ENCODE results near the gene DDX23.
A peak's percentile ranks its signal among the peaks of the same experiment; 100 is the strongest.

Gene DDX23

GRCh38 chr12:48828841-48829575, 23.0 kb downstream of the DDX23 start:
- TF ChIP-seq POLR2A (IDR thresholded peaks at IDR 0.05; ENCODE audit: low read depth, low read length) (no peak), POLR2AphosphoS5 (IDR thresholded peaks at IDR 0.05; ENCODE audit: low read depth, low read length) (no peak), TAF1 (IDR thresholded peaks at IDR 0.05; ENCODE audit: borderline replicate concordance, low read depth, low read length) (no peak)
- DNase-seq (ENCODE audit: insufficient read length) (no peak), FAIRE-seq (no peak)

- no peak for FAIRE-seq
- TF ChIP-seq TAF1 (IDR thresholded peaks at IDR 0.05; ENCODE audit: borderline replicate concordance, low read depth, low read length): no peak
- TF ChIP-seq POLR2A (IDR thresholded peaks at IDR 0.05; ENCODE audit: low read depth, low read length): no peak
- TF ChIP-seq POLR2AphosphoS5 (IDR thresholded peaks at IDR 0.05; ENCODE audit: low read depth, low read length): no peak
- DNase-seq (ENCODE audit: insufficient read length): no peak
Observed at GRCh38 chr12:48828293-48828692, 23.7 kb downstream of the DDX23 start.

GRCh38 chr12:48827513-48828096, 24.4 kb downstream of the DDX23 start:
- no peak for TF ChIP-seq TAF1 (IDR thresholded peaks at IDR 0.05; ENCODE audit: borderline replicate concordance, low read depth, low read length)
- TF ChIP-seq POLR2A (IDR thresholded peaks at IDR 0.05; ENCODE audit: low read depth, low read length): no peak
- TF ChIP-seq POLR2AphosphoS5 (IDR thresholded peaks at IDR 0.05; ENCODE audit: low read depth, low read length): no peak
- no peak for DNase-seq (ENCODE audit: insufficient read length)
- FAIRE-seq: no peak

GRCh38 chr12:48827026-48827425, 24.9 kb downstream of the DDX23 start:
- DNase-seq (ENCODE audit: insufficient read length) (no peak), FAIRE-seq (no peak)
- no peak for TF ChIP-seq POLR2AphosphoS5 (IDR thresholded peaks at IDR 0.05; ENCODE audit: low read depth, low read length)
- no peak for TF ChIP-seq TAF1 (IDR thresholded peaks at IDR 0.05; ENCODE audit: borderline replicate concordance, low read depth, low read length)
- no peak for TF ChIP-seq POLR2A (IDR thresholded peaks at IDR 0.05; ENCODE audit: low read depth, low read length)

DNA sequence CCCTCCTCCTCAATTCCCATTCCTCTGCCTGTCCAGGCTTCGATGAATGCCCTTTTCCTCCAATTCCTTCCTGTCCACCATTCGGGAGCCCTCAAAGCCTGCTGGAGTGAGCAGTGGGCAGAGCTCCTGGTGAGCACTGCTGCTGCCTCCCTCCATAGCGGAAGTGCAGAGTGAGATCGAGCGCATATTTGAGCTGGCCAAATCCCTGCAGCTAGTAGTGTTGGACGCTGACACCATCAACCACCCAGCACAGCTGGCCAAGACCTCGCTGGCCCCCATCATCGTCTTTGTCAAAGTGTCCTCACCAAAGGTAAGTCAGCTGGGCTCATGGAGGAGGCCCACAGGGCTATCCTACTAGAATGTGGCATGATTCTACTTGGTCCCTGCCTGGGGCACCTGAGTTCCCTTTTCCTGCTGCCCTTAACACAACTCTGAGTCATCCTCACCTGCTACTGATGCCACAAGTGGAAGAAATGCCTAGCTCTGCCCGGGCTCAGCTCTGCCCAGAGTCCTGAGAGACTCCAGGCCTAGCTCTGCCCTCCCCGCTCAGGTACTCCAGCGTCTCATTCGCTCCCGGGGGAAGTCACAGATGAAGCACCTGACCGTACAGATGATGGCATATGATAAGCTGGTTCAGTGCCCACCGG, 25.6 kb downstream of the DDX23 start:
- FAIRE-seq (no peak), DNase-seq (ENCODE audit: insufficient read length) (no peak)
- TF ChIP-seq POLR2A (IDR thresholded peaks at IDR 0.05; ENCODE audit: low read depth, low read length) (no peak), TAF1 (IDR thresholded peaks at IDR 0.05; ENCODE audit: borderline replicate concordance, low read depth, low read length) (no peak), POLR2AphosphoS5 (IDR thresholded peaks at IDR 0.05; ENCODE audit: low read depth, low read length) (no peak)

GRCh38 chr12:48824905-48825304, 27.1 kb downstream of the DDX23 start:
- FAIRE-seq: no peak
- no peak for TF ChIP-seq POLR2AphosphoS5 (IDR thresholded peaks at IDR 0.05; ENCODE audit: low read depth, low read length)
- DNase-seq (ENCODE audit: insufficient read length): no peak

DNA sequence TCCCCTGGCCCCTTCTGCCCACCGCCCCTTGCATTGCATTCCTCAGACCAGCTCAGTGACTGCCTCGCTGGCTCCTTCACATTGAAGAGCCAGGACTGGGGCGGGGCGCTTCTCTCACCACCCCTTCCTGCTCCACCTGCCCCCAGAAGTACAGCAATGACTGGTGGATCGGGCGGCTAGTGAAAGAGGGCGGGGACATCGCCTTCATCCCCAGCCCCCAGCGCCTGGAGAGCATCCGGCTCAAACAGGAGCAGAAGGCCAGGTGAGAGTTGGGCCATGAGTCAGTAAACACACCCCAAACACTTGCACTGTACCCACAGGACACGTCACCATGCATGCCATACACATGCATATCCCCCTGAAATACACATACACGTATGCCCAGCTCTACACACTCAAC, 27.9 kb downstream of the DDX23 start:
- FAIRE-seq (no peak), DNase-seq (ENCODE audit: insufficient read length) (peak; percentile 38)
- no peak for TF ChIP-seq POLR2AphosphoS5 (IDR thresholded peaks at IDR 0.05; ENCODE audit: low read depth, low read length)
- no peak for TF ChIP-seq POLR2A (IDR thresholded peaks at IDR 0.05; ENCODE audit: low read depth, low read length)
- no peak for TF ChIP-seq TAF1 (IDR thresholded peaks at IDR 0.05; ENCODE audit: borderline replicate concordance, low read depth, low read length)

DNA sequence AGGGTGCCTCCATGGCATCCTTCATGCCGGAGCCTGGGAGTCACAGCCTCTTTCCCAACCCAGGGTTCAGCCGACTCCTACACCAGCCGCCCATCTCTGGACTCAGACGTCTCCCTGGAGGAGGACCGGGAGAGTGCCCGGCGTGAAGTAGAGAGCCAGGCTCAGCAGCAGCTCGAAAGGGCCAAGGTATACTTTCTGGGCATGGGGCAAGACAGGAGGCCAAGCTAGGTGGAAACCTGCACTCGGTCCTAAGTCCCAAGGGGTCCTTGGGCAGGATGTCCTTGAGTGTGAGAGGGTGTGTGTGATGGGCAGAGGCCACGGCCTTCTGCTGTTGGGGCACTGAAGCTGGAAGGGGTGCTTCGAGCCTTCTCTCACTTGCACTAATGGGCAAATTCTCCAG, 28.7 kb downstream of the DDX23 start:
- FAIRE-seq (no peak), DNase-seq (ENCODE audit: insufficient read length) (no peak)
- TF ChIP-seq TAF1 (IDR thresholded peaks at IDR 0.05; ENCODE audit: borderline replicate concordance, low read depth, low read length): no peak
- TF ChIP-seq POLR2AphosphoS5 (IDR thresholded peaks at IDR 0.05; ENCODE audit: low read depth, low read length): no peak
- no peak for TF ChIP-seq POLR2A (IDR thresholded peaks at IDR 0.05; ENCODE audit: low read depth, low read length)

DNA sequence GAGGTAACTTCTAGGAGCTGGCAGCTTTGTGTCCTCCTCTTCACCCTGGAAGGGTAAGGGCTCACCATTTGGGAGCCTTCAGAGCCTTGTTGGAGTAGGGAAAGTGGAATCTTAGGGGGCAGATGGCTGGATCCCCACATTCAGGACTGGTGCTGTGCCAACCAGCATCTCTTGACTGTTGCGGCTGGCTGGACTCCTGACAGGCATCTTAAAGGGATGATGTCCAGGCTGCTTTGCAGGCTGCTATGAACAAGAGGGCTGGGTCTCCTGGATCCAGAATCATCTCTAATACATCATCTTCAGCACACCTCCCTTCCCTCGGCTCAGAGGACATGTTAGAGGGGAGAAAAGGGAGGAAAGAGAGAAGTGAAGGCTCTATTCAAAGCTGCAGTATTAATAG, 29.3 kb downstream of the DDX23 start:
- DNase-seq (ENCODE audit: insufficient read length) (no peak), FAIRE-seq (no peak)
- TF ChIP-seq POLR2AphosphoS5 (IDR thresholded peaks at IDR 0.05; ENCODE audit: low read depth, low read length) (no peak), TAF1 (IDR thresholded peaks at IDR 0.05; ENCODE audit: borderline replicate concordance, low read depth, low read length) (no peak), POLR2A (IDR thresholded peaks at IDR 0.05; ENCODE audit: low read depth, low read length) (no peak)

- FAIRE-seq (no peak), DNase-seq (ENCODE audit: insufficient read length) (no peak)
- no peak for TF ChIP-seq POLR2AphosphoS5 (IDR thresholded peaks at IDR 0.05; ENCODE audit: low read depth, low read length)
- no peak for TF ChIP-seq POLR2A (IDR thresholded peaks at IDR 0.05; ENCODE audit: low read depth, low read length)
- no peak for TF ChIP-seq TAF1 (IDR thresholded peaks at IDR 0.05; ENCODE audit: borderline replicate concordance, low read depth, low read length)
Observed at GRCh38 chr12:48822139-48822538, 29.8 kb downstream of the DDX23 start.

GRCh38 chr12:48819986-48820725, 31.8 kb downstream of the DDX23 start:
- DNase-seq (ENCODE audit: insufficient read length) (no peak), FAIRE-seq (no peak)
- TF ChIP-seq POLR2A (IDR thresholded peaks at IDR 0.05; ENCODE audit: low read depth, low read length) (no peak), TAF1 (IDR thresholded peaks at IDR 0.05; ENCODE audit: borderline replicate concordance, low read depth, low read length) (no peak), POLR2AphosphoS5 (IDR thresholded peaks at IDR 0.05; ENCODE audit: low read depth, low read length) (no peak)

All from GM12892 (cell line).